Measurements from ENCODE around the gene TTC13.

TTC13 gene

GRCh38 chr1:230917284-230918135 lies 61.2 kb downstream of the TTC13 start:
- DNase-seq (ENCODE audit: extremely low read depth, insufficient read length) = no peak
- Histone ChIP-seq H3K4me3 (replicated peaks; ENCODE audit: low read depth, low read length) (no peak overlapping the region), H3K36me3 (ENCODE audit: control insufficient read depth, insufficient read depth, low read length) (peaks cover 12% of the 10 kb centered on the region), H3K27me3 (replicated peaks; ENCODE audit: control insufficient read depth, insufficient read depth, low read length) (no peaks in the 10 kb centered on the region)
- peak; percentile 68 for TF ChIP-seq CTCF (IDR thresholded peaks at IDR 0.05; ENCODE audit: insufficient read depth, low read length, poor library complexity, severe bottlenecking)

- H3K36me3 ChIP-seq (ENCODE audit: control insufficient read depth, insufficient read depth, low read length) = peaks cover 9% of the 10 kb centered on the region
- no peak for TF ChIP-seq CTCF (IDR thresholded peaks at IDR 0.05; ENCODE audit: insufficient read depth, low read length, poor library complexity, severe bottlenecking)
- no peak overlapping the region for H3K4me3 ChIP-seq (replicated peaks; ENCODE audit: low read depth, low read length)
- DNase-seq (ENCODE audit: extremely low read depth, insufficient read length) = no peak
- H3K27me3 ChIP-seq (replicated peaks; ENCODE audit: control insufficient read depth, insufficient read depth, low read length) = no peaks in the 10 kb centered on the region
Observed at GRCh38 chr1:230916587-230917283, 61.9 kb downstream of the TTC13 start.

GRCh38 chr1:230915078-230915477 lies 63.6 kb downstream of the TTC13 start:
- no peak for DNase-seq (ENCODE audit: extremely low read depth, insufficient read length)
- H3K36me3 ChIP-seq (ENCODE audit: control insufficient read depth, insufficient read depth, low read length) = peaks cover 11% of the 10 kb centered on the region
- H3K27me3 ChIP-seq (replicated peaks; ENCODE audit: control insufficient read depth, insufficient read depth, low read length) = no peaks in the 10 kb centered on the region
- TF ChIP-seq CTCF (IDR thresholded peaks at IDR 0.05; ENCODE audit: insufficient read depth, low read length, poor library complexity, severe bottlenecking) = no peak
- no peak overlapping the region for H3K4me3 ChIP-seq (replicated peaks; ENCODE audit: low read depth, low read length)

- Histone ChIP-seq H3K4me3 (replicated peaks; ENCODE audit: low read depth, low read length) (no peak overlapping the region), H3K36me3 (ENCODE audit: control insufficient read depth, insufficient read depth, low read length) (peaks cover 11% of the 10 kb centered on the region), H3K27me3 (replicated peaks; ENCODE audit: control insufficient read depth, insufficient read depth, low read length) (no peaks in the 10 kb centered on the region)
- no peak for TF ChIP-seq CTCF (IDR thresholded peaks at IDR 0.05; ENCODE audit: insufficient read depth, low read length, poor library complexity, severe bottlenecking)
- DNase-seq (ENCODE audit: extremely low read depth, insufficient read length) = no peak
Observed at GRCh38 chr1:230913496-230913895, 65.2 kb downstream of the TTC13 start.

GRCh38 chr1:230910755-230911117 lies 67.9 kb downstream of the TTC13 start:
- Histone ChIP-seq H3K27me3 (replicated peaks; ENCODE audit: control insufficient read depth, insufficient read depth, low read length) (no peaks in the 10 kb centered on the region), H3K36me3 (ENCODE audit: control insufficient read depth, insufficient read depth, low read length) (peaks cover 10% of the 10 kb centered on the region), H3K4me3 (replicated peaks; ENCODE audit: low read depth, low read length) (no peak overlapping the region)
- no peak for DNase-seq (ENCODE audit: extremely low read depth, insufficient read length)
- no peak for TF ChIP-seq CTCF (IDR thresholded peaks at IDR 0.05; ENCODE audit: insufficient read depth, low read length, poor library complexity, severe bottlenecking)
